Astrocyte of the spinal cord (primary cell): ENCODE data around the gene SPON2.

Source experiments
- DNase-seq: peaks from one replicate; pipeline ENCODE4 v3.0.0; 2011; ENCODE audit warnings: low read depth, low spot score
- H3K4me3 ChIP-seq: 2 replicates; pipeline ENCODE4 v1.5.1; 2011; ENCODE audit warnings: low read depth, mild to moderate bottlenecking, low read length, moderate library complexity
- in situ Hi-C: cut with HindIII; loops from 2 replicates; pipeline ENCODE4 v1.10.0; 2017; ENCODE audit warnings: low sequenced_read_pairs
- TF ChIP-seq, protein P1 (sequence below): IDR thresholded peaks from 2 replicates; pipeline ENCODE4 v1.5.1; 2012; ENCODE audit warnings: low read depth, mild to moderate bottlenecking, low read length, inconsistent platforms

SPON2 gene

DNA sequence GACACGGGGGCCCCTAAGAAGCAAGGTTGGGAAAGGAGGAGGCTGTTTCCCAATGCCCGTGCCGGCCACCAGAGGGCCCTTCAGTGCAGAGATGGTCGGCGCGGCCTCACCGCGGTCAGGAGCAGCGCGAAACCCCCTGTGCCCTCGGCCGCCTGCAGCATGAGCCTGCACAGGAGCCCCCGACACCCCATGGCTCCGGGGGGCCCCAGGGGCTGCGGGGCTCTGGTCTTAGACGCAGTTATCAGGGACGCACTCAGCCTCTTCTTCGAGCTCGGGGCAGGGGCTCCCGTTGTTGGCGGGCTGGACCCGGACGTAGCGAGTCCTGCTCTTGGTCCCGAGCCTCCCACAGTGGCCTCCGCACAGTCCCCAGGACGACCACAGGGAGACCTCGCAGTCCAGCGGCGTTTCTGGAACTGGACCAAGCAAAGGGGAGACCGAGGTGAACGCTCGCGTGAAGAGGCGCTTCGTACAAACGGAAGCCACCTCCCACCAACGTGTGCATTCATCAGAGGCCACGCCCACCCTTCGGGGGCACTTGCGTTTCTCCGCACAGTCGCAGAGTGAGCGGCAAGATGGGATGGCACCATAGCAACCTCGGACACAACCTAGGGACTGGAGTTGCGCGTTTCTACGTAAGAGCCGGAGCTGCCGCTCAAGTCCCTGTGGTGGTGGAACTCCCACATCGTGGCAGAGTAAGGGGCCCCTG is 5.0 kb downstream of the SPON2 start:
- peak overlapping the region; percentile 56 for H3K4me3 ChIP-seq
- DNase-seq: peak; percentile 81
- in situ Hi-C loops: no loop called here
- TF ChIP-seq, protein P1, sequence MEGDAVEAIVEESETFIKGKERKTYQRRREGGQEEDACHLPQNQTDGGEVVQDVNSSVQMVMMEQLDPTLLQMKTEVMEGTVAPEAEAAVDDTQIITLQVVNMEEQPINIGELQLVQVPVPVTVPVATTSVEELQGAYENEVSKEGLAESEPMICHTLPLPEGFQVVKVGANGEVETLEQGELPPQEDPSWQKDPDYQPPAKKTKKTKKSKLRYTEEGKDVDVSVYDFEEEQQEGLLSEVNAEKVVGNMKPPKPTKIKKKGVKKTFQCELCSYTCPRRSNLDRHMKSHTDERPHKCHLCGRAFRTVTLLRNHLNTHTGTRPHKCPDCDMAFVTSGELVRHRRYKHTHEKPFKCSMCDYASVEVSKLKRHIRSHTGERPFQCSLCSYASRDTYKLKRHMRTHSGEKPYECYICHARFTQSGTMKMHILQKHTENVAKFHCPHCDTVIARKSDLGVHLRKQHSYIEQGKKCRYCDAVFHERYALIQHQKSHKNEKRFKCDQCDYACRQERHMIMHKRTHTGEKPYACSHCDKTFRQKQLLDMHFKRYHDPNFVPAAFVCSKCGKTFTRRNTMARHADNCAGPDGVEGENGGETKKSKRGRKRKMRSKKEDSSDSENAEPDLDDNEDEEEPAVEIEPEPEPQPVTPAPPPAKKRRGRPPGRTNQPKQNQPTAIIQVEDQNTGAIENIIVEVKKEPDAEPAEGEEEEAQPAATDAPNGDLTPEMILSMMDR: peak; percentile 95

DNA sequence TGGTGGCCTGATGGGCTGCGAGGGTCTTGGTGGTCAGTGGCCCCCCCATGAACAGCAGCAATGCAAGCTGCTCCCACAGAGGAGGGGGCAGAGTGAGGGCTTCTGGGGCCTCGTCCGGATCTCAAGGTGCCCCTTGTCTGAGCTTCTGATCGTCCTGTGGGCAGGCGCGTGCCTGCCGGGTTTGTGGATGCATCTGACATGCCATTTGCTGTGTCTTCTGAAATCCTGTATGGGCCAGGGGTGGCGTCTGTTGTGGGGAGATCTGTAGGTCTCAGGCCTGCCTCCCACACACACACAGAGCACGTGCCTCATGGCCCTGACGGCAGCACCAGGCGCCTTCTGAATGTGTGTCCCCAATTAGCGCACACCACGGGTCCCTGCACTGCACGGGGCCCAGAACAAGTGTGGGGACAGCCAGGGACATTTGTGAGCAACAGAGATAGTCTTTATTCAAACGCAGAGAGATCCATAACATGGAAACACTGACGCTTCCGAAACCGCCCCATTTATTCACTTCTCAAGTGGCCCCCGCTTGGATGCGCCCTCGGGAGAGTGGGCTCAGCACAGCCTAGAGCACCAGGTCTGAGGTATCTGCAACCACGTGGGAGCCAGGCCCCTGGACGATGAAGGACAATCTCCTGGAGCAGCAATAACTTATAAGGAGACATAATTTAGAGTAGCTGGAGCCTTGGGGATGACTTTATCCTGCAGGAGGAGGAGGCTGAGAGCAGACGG is 5.7 kb downstream of the SPON2 start:
- TF ChIP-seq, protein P1: no peak
- DNase-seq: no peak
- no peak overlapping the region for H3K4me3 ChIP-seq
- in situ Hi-C loops: no loop called here

DNA sequence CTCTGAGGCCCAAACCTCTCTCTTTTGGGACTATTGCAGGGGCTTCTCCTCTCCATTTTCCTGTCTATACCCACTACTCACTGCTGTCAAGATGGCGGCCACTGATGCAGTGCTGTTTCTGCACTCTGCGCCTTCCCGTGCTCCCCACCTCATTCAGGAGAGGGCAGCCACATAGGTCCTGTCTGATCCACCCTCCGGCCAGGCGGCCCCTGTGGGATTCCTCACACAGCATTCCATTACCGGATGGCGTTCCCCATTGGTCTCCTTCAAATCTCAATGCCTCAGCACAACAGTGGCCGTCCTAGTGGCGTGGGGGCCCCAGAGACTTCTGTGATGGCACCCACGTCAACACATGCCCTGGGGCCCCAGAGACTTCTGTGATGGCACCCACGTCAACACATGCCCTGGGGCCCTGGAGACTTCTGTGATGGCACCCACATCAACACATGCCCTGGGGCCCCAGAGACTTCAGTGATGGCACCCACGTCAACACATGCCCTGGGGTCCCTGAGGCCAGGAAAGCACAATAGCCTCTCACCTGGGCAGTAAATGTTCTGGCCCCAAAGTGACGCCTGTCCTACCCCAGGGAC is 7.3 kb downstream of the SPON2 start:
- TF ChIP-seq, protein P1: no peak
- in situ Hi-C loops: no loop called here

DNA sequence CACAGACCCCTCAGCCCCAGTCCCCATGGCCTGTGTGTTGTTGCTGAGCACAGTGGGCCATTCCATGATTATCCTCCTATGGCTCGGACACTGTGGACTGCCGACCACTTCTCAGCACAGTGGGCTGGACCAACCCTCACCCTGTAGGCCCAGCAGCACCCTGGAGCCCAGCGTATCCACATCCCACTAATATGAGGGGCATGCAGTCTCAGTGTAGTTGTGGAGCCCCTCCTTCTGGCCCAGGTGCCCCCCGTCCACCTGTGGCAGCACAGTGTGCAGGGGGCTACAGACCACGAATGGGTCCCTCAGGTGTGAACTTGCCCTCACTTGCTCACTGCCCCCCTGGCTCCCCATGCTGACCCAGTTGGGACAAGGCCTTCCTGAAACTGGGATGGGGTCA is 7.9 kb downstream of the SPON2 start:
- DNase-seq: no peak
- TF ChIP-seq, protein P1: no peak
- in situ Hi-C loops: no loop called here
- no peak overlapping the region for H3K4me3 ChIP-seq

More for the DNA sequence above, 7.3 kb downstream of the SPON2 start:
- no peak overlapping the region for H3K4me3 ChIP-seq
- DNase-seq: no peak

DNA sequence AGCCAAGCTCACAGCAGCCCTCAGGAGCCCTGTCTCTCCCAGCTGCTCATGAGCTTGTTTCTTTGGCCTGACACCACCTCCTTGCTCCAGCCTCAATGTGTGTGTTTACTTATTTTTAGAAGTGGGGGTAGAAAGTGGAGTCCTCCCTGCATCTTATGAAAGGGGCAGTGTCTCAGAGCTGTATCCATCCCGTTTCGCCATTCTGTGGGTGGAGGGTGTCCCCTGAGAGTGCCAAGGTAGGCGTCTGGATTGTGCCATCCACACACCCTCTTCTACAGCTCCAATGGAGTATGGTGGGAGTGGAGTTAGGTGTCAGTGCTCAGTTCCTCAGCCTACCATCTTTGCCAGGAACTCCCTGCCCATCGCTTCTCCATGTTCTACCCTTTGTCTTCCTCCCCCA is 8.3 kb downstream of the SPON2 start:
- in situ Hi-C loops: no loop called here
- no peak overlapping the region for H3K4me3 ChIP-seq
- TF ChIP-seq, protein P1: no peak
- no peak for DNase-seq

DNA sequence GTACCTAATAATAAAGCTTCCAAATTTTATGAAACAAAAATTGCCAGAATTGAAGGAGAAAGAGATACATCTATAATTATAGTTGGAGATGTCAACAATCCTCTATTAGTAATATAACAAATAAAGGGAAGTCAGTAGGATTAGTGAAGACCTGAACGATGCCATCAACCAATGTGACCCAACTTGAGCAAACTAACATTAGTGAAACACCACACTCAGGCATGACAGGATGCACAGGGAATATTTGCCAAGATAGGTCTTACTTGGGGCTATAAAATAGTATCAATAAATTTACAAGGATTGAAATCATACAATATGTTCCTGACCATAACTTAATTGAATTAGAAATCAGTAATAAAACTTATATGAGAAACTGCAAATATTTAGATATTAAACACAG is 12.0 kb downstream of the SPON2 start:
- in situ Hi-C loops: no loop called here
- no peak for DNase-seq
- TF ChIP-seq, protein P1: no peak
- H3K4me3 ChIP-seq: no peak overlapping the region
